ENCODE data around the gene NDRG3.

The NDRG3 gene

GRCh38 chr20:36658300-36658699, 87.6 kb downstream of the NDRG3 start:
- TF ChIP-seq, protein P1, sequence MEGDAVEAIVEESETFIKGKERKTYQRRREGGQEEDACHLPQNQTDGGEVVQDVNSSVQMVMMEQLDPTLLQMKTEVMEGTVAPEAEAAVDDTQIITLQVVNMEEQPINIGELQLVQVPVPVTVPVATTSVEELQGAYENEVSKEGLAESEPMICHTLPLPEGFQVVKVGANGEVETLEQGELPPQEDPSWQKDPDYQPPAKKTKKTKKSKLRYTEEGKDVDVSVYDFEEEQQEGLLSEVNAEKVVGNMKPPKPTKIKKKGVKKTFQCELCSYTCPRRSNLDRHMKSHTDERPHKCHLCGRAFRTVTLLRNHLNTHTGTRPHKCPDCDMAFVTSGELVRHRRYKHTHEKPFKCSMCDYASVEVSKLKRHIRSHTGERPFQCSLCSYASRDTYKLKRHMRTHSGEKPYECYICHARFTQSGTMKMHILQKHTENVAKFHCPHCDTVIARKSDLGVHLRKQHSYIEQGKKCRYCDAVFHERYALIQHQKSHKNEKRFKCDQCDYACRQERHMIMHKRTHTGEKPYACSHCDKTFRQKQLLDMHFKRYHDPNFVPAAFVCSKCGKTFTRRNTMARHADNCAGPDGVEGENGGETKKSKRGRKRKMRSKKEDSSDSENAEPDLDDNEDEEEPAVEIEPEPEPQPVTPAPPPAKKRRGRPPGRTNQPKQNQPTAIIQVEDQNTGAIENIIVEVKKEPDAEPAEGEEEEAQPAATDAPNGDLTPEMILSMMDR (IDR thresholded peaks at IDR 0.05; ENCODE audit: low read depth, low read length) = no peak
- H3K4me3 ChIP-seq (ENCODE audit: low read depth, low read length) = no peak overlapping the region

DNA sequence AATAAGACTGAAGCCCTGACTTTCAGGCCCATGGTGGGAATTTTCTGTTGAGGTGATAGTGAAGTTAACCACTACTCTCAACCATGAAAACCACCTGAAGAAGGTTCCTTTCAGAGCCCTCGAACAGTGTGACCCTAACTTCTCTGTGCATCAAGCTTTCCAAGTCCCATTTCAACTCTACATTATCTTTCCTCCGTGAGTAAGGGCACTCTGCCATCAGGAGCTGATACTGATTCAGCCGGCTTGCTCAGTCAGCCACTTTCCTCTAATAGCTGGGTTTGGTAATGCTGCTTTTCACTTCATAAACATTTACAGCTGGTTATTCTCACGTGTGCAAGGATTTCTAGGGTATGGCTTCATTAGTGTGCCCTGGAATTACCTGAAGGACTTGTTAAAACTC, 89.2 kb downstream of the NDRG3 start:
- no peak overlapping the region for H3K4me3 ChIP-seq (ENCODE audit: low read depth, low read length)
- TF ChIP-seq, protein P1 (IDR thresholded peaks at IDR 0.05; ENCODE audit: low read depth, low read length) = no peak

GRCh38 chr20:36655004-36655403, 90.9 kb downstream of the NDRG3 start:
- no peak overlapping the region for H3K4me3 ChIP-seq (ENCODE audit: low read depth, low read length)
- TF ChIP-seq, protein P1 (IDR thresholded peaks at IDR 0.05; ENCODE audit: low read depth, low read length) = no peak

- TF ChIP-seq, protein P1 (IDR thresholded peaks at IDR 0.05; ENCODE audit: low read depth, low read length) = no peak
- H3K4me3 ChIP-seq (ENCODE audit: low read depth, low read length) = no peak overlapping the region
Observed at GRCh38 chr20:36654506-36654905, 91.4 kb downstream of the NDRG3 start.

GRCh38 chr20:36653456-36653855, 92.4 kb downstream of the NDRG3 start:
- TF ChIP-seq, protein P1 (IDR thresholded peaks at IDR 0.05; ENCODE audit: low read depth, low read length) = no peak
- H3K4me3 ChIP-seq (ENCODE audit: low read depth, low read length) = no peak overlapping the region

DNA sequence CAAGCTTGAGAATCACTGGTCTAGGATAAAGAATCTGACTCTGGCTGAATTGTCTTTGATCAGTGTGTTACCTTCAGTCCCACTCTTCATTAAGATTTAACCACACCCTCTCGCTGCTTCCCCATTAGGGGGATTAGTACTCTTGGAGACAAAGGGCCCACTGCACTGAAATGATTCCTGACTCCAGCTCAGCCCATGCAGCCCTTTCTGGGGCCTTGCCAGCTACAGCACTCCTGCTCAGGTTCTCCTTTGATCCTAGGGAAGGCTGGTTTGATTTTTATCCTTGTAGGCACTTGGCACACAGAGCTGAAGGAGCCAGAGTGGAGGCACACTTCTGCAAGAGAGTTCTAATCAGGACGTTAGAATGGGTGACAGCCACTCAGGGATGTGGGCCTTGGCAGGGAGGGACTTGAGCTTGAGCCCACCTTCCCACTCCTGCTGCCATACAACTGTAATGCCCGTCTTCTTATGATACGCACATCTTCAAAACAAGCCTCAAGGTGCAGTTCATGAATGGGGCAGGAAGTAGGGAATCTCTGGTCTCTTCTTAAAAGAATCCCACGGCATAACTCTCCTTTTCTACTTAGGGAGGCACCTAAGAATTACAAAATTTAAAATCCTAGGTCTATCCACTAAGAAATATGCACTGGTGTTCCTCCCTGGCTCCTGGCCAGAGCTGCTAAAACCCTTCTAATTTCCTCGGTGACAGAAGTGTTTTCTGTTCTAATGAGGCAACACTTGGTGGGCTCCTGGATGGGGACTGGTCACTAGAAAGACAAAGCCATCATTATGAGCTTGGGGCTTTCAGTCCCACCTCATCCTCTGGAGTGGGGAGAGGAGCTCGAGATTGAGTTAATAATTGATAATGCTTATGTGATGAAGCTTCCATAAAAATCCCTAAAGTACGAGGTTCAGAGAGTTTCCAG, 98.4 kb downstream of the NDRG3 start:
- TF ChIP-seq, protein P1 (IDR thresholded peaks at IDR 0.05; ENCODE audit: low read depth, low read length) = no peak
- H3K4me3 ChIP-seq (ENCODE audit: low read depth, low read length) = no peak overlapping the region

- H3K4me3 ChIP-seq (ENCODE audit: low read depth, low read length) = no peak overlapping the region
- TF ChIP-seq, protein P1 (IDR thresholded peaks at IDR 0.05; ENCODE audit: low read depth, low read length) = no peak
Observed at GRCh38 chr20:36646678-36647077, 99.2 kb downstream of the NDRG3 start.
